GM19463 (cell line): ENCODE data around the gene RASD1.
"Not testable (repeated sequence)": the region's sequence is repeated elsewhere in the genome, so short reads cannot be mapped to it uniquely, and the experiment has no call there.

Experiments
- ATAC-seq: cut with Tn5 transposase; IDR thresholded peaks from one replicate; pipeline ENCODE4 v1.9.1; 2021; ENCODE audit warnings: mild to moderate bottlenecking, moderate library complexity; ENCODE audit not compliant: unreplicated experiment

The RASD1 gene

DNA sequence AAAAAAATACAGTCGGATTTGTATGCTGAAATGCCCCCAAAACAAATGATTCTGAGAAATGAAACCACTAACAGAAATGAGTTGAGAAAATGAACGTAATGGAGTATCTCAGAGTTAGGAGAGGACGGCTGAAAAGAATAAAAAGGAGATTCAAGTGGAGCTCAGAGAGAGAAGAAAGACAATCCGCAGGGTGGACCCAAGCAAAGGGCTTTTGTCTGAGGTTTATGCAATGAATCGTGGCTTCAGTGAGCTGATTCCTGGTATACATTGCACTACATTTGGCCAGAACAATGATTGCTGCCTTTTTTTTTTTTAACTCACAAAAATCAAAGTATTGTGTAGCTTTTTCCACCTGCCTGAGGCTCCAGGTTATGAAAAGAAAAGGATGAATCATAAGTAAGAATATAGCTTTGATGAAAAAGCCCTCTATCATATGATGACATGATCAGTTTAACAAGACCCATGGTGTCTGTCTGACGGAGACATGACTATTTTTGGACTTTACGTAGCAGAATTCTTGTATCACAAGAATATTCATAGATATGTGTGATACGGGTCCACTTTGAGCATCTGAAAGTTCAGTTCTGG, 23.8 kb downstream of the RASD1 start:
- ATAC-seq, result no peak

- no peak for ATAC-seq
Observed at GRCh38 chr17:17469996-17470395, 26.2 kb downstream of the RASD1 start.

GRCh38 chr17:17469358-17469757, 26.8 kb downstream of the RASD1 start:
- no peak for ATAC-seq

DNA sequence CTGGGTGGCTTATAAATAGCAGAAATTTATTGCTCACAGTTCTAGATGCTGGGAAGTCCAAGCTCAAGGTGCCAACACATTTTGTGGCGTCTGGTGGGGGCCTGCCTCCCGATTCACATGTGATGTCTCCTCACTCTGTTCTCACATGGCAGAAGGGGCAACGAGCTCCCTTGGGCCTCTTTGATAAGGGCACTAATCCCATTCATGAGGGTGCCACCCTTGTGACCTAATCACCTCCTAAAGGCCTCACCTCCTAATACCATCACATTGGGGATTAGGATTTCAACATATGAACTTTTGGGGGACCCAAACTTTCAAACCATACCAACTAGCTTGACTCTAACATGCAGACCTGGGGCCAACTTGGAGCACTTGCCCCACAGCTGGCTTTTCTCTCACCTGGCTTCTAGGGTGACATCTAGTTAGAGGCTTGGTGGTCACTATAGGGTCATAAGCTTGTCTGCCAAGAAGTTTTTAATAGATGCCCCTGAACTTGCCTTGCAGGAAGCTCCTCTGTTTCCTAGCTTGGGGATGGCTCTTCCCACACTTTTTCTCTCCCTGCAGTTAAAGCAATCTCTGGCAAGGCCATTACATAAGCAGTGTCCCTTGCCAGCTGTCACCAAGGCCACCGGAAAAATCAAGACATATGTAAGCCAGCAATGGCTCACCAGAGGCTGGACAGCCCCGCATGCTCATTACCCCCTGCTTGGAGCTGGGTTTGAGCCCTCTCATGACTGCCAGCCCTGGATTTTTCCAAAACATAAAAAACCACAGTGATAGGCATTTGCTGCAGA, 27.8 kb downstream of the RASD1 start:
- no peak for ATAC-seq

GRCh38 chr17:17467720-17468119, 28.5 kb downstream of the RASD1 start:
- ATAC-seq, result no peak

DNA sequence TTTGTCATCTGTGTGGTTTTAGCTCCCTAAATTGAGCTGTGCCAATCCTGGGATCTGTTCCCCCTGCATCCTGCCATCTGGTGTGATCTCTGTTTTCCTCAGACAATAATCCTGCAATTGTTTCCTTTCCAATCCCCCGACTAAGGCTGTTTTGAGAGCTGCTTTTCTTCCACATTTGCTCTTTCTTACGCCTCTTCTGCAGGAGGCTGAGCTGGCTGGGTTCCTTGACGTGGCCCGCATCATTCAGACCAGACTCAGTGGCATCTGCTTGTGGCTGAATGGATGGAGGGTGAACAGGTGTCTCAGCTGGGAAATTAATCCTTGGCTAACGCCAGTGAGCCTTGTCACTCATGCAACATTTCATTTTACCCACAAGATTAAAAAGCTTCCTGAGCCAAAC, 29.2 kb downstream of the RASD1 start:
- no peak for ATAC-seq

DNA sequence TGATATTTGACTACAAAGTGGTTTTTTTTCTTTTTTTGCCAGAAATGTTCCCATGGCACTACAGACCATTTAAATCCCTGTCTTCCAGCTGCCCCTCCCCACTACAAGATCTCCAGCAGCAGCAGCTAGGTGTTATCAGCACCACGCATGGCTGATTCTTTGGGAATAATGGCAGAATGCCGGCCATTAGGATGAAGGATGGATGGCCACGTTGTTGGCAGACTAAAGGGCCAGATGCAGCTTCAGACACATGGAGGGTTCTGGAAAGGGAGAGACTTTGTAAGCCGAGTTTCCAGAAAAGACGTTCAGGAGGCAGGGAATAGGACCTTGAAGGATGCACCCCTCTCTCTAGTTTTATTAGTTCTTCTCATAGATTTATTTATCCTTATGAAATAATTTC, 29.7 kb downstream of the RASD1 start:
- no peak for ATAC-seq

GRCh38 chr17:17465878-17466277, 30.3 kb downstream of the RASD1 start:
- not testable (repeated sequence) for ATAC-seq

DNA sequence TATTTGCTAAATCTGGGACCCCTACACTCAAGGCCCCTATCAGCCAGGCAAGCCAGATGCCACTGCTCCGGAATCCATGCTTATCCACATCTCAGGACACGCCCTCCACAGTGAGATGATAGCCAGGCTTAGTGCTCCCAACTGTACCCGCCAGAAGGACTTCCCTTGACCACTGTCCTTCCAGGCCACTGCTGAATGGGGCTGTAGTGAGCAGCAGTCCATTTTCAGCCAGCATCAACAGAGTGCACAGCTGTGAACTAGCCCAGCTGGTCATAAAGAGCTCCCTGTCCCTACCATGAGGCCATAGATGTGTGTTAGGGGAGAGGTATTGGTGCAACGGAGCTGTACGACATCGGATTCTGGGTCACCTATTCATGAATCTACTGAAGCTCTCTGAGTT, 32.4 kb downstream of the RASD1 start:
- ATAC-seq, result no peak

DNA sequence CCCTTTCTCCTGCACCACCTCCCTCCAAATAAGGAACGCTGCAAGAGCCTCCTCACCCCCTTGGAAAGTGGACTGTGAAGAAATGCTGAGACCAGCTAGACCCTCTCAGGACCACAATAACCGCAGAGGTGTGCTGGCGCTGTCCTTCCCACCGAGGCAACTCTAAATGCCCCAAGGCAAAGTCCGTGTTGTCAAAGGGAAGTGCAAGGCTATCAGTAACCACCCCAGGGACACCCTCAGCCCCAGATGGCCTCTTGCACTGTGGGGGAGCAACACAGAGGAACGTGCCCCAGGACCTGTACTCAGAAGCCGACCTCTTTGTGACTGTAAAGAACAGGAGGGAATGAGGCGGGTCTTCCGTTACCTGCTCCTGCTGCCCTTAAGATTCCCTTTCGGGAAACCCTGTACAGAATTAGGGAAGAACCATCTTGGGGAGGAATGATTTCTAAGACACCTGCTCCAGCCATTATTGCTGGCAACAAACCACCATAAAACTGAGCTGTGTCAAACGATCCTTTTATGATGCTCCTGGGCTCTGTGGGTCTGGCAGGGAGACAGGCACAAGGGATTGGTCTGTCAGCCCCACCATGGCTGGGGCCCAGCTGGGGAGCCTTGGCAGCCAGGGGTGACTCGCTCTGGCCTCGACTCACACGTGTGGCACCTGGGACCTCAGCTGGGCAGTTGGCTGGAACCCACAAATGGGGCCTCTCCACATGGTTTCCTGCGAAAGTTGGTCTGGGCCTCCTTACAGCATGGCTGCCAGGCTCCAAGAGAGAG, 34.0 kb downstream of the RASD1 start:
- no peak for ATAC-seq

DNA sequence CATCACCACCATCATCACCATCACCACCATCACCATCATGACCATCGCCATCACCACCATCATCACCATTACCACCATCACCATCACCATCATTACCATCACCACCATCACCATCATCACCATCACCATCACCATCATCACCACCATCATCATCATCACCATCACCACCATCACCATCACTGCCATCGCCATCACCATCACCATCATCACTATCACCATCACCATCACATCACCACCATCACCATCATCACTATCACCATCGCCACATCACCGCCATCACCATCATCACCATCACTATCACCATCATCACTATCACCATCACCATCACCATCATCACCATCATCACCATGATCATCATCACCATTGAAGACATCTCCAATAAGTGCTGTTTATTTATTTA, 36.2 kb downstream of the RASD1 start:
- no peak for ATAC-seq

GRCh38 chr17:17457680-17458079, 38.5 kb downstream of the RASD1 start:
- no peak for ATAC-seq

- ATAC-seq, result no peak
Observed at GRCh38 chr17:17456251-17456650, 39.9 kb downstream of the RASD1 start.

GRCh38 chr17:17455173-17455572, 41.0 kb downstream of the RASD1 start:
- ATAC-seq, result no peak

DNA sequence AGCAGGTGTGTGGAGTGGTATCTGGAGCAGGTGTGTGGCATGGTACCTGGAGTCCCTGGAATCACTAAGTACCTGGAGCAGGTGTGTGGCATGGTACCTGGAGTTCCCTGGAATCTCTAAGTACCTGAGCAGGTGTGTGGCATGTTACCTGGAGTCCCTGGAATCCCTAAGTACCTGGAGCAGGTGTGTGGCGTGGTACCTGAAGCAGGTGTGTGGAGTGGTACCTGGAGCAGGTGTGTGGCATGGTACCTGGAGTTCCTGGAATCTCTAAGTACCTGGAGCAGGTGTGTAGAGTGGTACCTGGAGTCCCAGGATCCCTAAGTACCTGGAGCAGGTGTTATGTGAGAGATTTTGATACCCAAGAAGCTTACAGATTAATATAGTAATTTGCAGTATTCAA, 41.5 kb downstream of the RASD1 start:
- ATAC-seq, result not testable (repeated sequence)

DNA sequence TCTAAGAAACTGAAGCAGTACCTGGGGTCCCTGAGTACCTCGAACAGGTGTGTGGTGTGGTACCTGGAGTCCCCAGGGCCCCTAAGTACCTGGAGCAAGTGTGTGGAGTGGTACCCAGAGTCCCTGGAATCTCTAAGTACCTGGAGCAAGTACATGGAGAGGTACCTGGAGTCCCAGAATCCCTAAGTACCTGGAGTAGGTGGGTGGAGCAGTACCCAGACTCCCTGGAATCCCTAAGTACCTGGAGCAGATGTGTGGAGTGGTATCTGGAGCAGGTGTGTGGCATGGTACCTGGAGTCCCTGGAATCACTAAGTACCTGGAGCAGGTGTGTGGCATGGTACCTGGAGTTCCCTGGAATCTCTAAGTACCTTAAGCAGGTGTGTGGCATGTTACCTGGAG, 41.9 kb downstream of the RASD1 start:
- no peak for ATAC-seq

DNA sequence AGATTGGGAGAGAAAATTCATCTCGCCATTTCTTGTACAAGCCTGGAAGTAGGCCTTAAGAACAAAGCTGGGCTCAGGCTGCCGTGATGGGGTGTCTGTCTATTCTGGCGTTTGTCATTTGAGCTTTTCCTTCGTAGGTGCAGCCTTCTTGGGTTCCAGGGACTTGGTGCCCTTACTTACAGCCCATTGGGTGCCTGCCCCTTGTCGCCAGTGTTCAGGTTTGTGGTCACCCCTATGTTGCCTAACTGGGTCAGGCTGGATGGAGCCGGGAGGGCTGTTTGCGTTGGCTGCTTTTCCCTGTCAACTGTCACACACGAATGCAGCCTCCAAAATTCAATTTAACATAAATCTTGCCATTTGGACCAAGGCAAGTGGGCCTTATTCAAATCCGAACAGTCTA, 43.1 kb downstream of the RASD1 start:
- ATAC-seq, result no peak

- no peak for ATAC-seq
Observed at GRCh38 chr17:17448723-17449122, 47.5 kb downstream of the RASD1 start.

DNA sequence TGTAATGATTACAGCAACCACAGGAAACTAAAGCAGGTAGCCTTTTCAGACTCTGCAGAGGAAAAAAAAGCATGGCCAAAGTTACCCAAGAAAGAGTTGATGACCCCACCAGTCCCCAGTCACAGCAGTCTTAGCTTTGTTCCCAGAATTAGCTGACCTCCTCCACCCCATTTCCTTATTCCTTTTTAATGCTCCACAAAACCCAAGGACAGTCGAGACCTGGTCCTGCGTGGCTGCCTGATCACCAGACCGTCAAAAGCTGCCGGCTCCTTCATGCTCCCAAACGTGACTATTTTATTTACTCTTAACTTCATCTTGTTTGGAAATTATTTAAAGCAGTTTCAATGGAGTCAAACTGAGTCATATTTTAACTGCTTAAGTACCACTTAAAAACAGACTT, 48.1 kb downstream of the RASD1 start:
- ATAC-seq, result no peak

DNA sequence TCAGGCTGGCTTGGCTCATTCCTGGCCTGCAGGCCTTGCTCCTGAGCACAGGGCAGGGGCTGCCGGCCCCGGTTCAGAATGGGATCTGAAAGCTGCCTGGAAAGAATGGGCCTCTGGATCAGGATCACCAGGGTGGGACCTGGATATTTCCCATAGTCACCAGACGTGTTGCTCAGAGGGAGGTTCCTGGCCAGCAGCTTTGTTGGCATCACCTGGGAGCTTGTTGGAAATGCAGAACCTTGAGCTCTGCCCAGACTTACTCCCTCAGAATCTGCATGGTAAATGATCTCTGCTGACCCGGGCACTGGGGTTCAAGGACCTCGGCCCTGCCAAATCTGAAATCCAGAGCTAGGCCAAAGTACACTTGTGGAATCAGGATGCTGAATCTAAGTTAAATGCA, 48.9 kb downstream of the RASD1 start:
- ATAC-seq, result no peak

GRCh38 chr17:17446666-17447155, 49.5 kb downstream of the RASD1 start:
- no peak for ATAC-seq
